ENCODE results near the gene ISG15.
"Not testable (repeated sequence)": the region's sequence is repeated elsewhere in the genome, so short reads cannot be mapped to it uniquely, and the experiment has no call there.

ISG15 gene

GRCh38 chr1:1046767-1047166 lies 33.5 kb downstream of the ISG15 start:
- DNase-seq (ENCODE audit: low spot score), result no peak

- no peak for DNase-seq (ENCODE audit: low spot score)
These were observed 34.1 kb downstream of the ISG15 start for GRCh38 chr1:1047407-1047806.

GRCh38 chr1:1047963-1048362 lies 34.7 kb downstream of the ISG15 start:
- DNase-seq (ENCODE audit: low spot score), result no peak

GRCh38 chr1:1048765-1049164 lies 35.5 kb downstream of the ISG15 start:
- no peak for DNase-seq (ENCODE audit: low spot score)

GRCh38 chr1:1049318-1050165 lies 36.2 kb downstream of the ISG15 start:
- no peak for DNase-seq (ENCODE audit: low spot score)

- no peak for DNase-seq (ENCODE audit: low spot score)
These were observed 37.3 kb downstream of the ISG15 start for GRCh38 chr1:1050577-1051052.

GRCh38 chr1:1051127-1051810 lies 38.0 kb downstream of the ISG15 start:
- no peak for DNase-seq (ENCODE audit: low spot score)

- no peak for DNase-seq (ENCODE audit: low spot score)
These were observed 38.9 kb downstream of the ISG15 start for GRCh38 chr1:1052003-1052840.

- no peak for DNase-seq (ENCODE audit: low spot score)
These were observed 39.7 kb downstream of the ISG15 start for GRCh38 chr1:1053022-1053421.

- no peak for DNase-seq (ENCODE audit: low spot score)
These were observed 40.4 kb downstream of the ISG15 start for GRCh38 chr1:1053682-1054081.

- no peak for DNase-seq (ENCODE audit: low spot score)
These were observed 40.9 kb downstream of the ISG15 start for GRCh38 chr1:1054099-1054700.

- no peak for DNase-seq (ENCODE audit: low spot score)
These were observed 41.7 kb downstream of the ISG15 start for GRCh38 chr1:1054971-1055370.

GRCh38 chr1:1055841-1056736 lies 42.8 kb downstream of the ISG15 start:
- DNase-seq (ENCODE audit: low spot score), result no peak

GRCh38 chr1:1057769-1058087 lies 44.4 kb downstream of the ISG15 start:
- not testable (repeated sequence) for DNase-seq (ENCODE audit: low spot score)

GRCh38 chr1:1058088-1058905 lies 45.0 kb downstream of the ISG15 start:
- no peak for DNase-seq (ENCODE audit: low spot score)

- DNase-seq (ENCODE audit: low spot score), result no peak
These were observed 45.7 kb downstream of the ISG15 start for GRCh38 chr1:1058921-1059493.

- peak; percentile 83 for DNase-seq (ENCODE audit: low spot score)
These were observed 46.4 kb downstream of the ISG15 start for GRCh38 chr1:1059494-1060280.

- DNase-seq (ENCODE audit: low spot score), result no peak
These were observed 47.1 kb downstream of the ISG15 start for GRCh38 chr1:1060281-1061000.
